SJSA1 (cell line): ENCODE results near the gene GPR55. TPM values are rescaled to one million over a fixed set of nuclear protein-coding genes. Genes with fewer than 3 reads are reported as not detected.

Experiments
- DNase-seq, 2 experiments: peaks; one replicate each; pipeline ENCODE4 v3.0.0-alpha.2; 2015 to 2020; ENCODE audit warnings: low spot score in 2 of 2, low read depth in 1 of 2
- H3K27ac ChIP-seq: fragments of 250-450 bp; sonication (Bioruptor Pico); 2 replicates; pipeline ENCODE4 v1.5.1; 2020; ENCODE audit warnings: mild to moderate bottlenecking, moderate library complexity
- H3K27me3 ChIP-seq: fragments of 250-450 bp; sonication (Bioruptor Pico); replicated peaks from 2 replicates; pipeline ENCODE4 v1.5.1; 2020; ENCODE audit warnings: mild to moderate bottlenecking, moderate library complexity
- H3K36me3 ChIP-seq: fragments of 250-450 bp; sonication (Bioruptor Pico); 2 replicates; pipeline ENCODE4 v1.5.1; 2020; ENCODE audit warnings: mild to moderate bottlenecking
- H3K4me1 ChIP-seq: fragments of 250-450 bp; sonication (Bioruptor Pico); replicated peaks from 2 replicates; pipeline ENCODE4 v1.6.1; 2021; ENCODE audit warnings: mild to moderate bottlenecking
- H3K4me3 ChIP-seq: fragments of 250-450 bp; sonication (Bioruptor Pico); 2 replicates; pipeline ENCODE4 v1.5.1; 2020; ENCODE audit warnings: mild to moderate bottlenecking
- H3K9me3 ChIP-seq: fragments of 250-450 bp; sonication (Bioruptor Pico); replicated peaks from 2 replicates; pipeline ENCODE4 v1.5.1; 2020; ENCODE audit warnings: mild to moderate bottlenecking
- total RNA-seq: library from RNA; depleted of rRNA; stranded (reverse); fragments of >200 nt; shearing (Covaris generic); gene quantifications from 2 replicates; pipeline ENCODE4 v1.2.3, GENCODE V29; 2014

GPR55 gene
- total RNA-seq, 1 experiment from 2014 or later = 5.7 TPM

DNA sequence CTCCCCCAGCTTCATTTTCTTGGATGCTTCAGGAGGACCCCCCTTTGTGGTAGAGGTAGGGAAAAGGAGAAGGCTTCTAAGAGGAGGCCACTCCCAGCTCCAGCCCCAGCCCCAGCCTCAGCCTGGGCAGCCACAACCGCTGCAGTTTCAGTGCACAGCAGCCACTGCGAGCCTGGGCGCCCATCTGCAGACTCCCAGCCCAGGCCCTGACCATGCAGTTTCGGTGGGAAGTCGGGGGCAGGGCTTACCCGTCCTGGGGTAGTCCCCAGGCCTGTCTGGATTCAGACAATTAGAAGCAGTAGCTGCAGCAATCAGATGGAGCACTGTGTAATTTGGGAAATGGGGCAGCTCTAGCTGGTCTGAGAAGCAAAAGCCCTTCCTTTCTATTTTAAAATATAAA, 31.7 kb downstream of the GPR55 start:
- no peak for DNase-seq
- no peaks in the 10 kb centered on the region for H3K36me3 ChIP-seq
- no peaks in the 10 kb centered on the region for H3K27me3 ChIP-seq
- H3K4me1 ChIP-seq = peaks cover 37% of the 10 kb centered on the region
- no peaks in the 10 kb centered on the region for H3K9me3 ChIP-seq
- H3K27ac ChIP-seq = no peak overlapping the region
- H3K4me3 ChIP-seq = no peak overlapping the region

DNA sequence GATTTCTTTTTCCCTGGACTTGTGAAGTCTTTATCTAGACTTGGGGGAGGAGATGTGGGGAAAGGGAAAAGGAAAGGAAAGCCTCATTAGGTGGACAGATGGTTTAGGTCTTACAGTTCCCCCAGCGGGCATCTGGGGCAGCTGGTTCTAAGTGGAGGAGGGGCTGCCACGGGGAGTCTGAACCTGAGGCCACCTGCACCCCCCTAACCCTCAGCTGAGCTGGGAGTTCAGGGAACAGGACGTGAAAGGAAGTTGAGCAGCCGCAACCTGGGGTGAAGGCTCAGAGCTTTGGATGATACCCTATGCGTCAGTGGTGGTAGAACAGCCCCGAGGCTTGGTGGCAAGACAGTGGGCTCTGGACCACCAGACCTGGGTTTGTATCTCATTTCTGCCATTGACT, 33.5 kb downstream of the GPR55 start:
- Histone ChIP-seq H3K4me3 (no peak overlapping the region), H3K27ac (no peak overlapping the region), H3K4me1 (peaks cover 37% of the 10 kb centered on the region), H3K9me3 (no peaks in the 10 kb centered on the region), H3K36me3 (no peaks in the 10 kb centered on the region), H3K27me3 (no peaks in the 10 kb centered on the region)
- DNase-seq = no peak

DNA sequence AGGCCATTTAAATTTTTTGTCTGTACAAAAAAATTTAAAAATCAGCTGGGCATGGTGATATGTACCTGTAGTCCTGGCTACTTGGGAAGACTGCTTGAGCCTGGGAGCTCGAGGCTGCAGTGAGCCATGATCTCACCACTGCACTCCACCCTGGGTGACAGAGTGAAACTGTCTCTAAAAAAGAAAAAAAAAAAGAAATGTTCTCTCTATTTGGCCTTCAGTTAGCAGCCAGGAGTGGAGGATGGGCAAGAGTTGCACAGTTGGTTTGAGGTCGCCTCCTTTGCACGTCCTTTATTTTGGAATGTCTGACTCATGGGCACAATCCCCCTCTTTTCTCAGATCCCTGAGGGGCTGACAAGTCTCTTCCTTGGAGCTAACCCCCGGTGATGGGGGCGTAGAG, 34.0 kb downstream of the GPR55 start:
- peaks cover 37% of the 10 kb centered on the region for H3K4me1 ChIP-seq
- H3K9me3 ChIP-seq = no peaks in the 10 kb centered on the region
- H3K27me3 ChIP-seq = no peaks in the 10 kb centered on the region
- no peak overlapping the region for H3K27ac ChIP-seq
- H3K4me3 ChIP-seq = no peak overlapping the region
- no peaks in the 10 kb centered on the region for H3K36me3 ChIP-seq
- DNase-seq = peak in 1 of 2 experiments; percentile 44

DNA sequence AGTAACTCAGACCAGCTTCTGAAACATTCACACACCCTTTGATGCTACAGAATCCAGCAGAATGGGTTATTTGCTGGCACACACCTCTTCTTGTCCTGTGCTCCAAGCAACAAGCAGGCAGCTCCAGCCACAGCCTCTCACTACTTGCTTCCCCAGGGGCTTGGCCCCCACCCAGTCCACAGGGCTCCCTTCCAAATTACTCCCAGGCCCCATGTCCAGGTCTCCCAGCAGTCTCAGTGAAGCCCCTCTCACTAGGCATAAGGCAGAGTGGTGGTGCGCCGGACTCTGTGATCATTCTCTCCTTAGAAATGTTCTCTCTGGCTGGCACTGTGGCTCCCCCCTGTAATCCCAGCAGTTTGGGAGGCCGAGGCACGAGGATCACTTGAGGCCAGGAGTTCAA, 34.4 kb downstream of the GPR55 start:
- Histone ChIP-seq H3K27me3 (no peaks in the 10 kb centered on the region), H3K36me3 (no peaks in the 10 kb centered on the region), H3K4me3 (no peak overlapping the region), H3K4me1 (peaks cover 37% of the 10 kb centered on the region), H3K27ac (no peak overlapping the region), H3K9me3 (no peaks in the 10 kb centered on the region)
- DNase-seq = no peak

DNA sequence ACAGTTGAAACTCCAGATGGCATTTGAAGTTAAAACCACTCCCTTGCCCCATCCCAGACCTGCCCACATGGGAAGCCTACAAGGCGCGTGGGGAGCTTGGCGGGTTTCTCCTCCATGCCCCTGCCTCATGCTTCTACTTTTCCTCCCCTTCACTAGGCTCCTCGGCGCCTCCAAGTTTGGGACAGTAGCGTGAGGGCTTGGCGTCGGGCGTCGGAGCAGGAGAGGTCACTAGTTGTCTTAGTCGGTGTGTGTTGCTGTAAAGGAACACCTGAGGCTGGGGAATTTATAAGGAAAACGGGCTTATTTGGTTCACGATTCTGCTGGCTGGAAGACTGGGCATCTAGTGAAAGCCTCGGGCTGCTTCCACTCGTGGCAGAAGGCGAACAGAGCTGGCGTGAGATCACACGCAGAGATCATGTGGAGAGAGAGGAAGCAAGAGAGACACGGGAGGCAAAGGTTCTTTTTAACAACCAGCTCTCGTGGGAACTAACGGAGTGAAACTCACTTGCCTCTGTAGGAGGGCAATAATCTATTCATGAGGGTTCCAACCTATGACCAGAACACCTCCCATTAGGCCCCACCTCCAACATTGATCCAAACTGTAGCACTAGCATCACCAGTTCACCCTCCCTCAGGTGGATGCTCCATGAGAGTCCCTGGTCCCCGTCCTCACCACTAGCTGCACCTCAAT, 35.0 kb downstream of the GPR55 start:
- DNase-seq = no peak
- Histone ChIP-seq H3K36me3 (no peaks in the 10 kb centered on the region), H3K27ac (no peak overlapping the region), H3K4me1 (peaks cover 34% of the 10 kb centered on the region), H3K9me3 (no peaks in the 10 kb centered on the region), H3K27me3 (no peaks in the 10 kb centered on the region), H3K4me3 (no peak overlapping the region)

DNA sequence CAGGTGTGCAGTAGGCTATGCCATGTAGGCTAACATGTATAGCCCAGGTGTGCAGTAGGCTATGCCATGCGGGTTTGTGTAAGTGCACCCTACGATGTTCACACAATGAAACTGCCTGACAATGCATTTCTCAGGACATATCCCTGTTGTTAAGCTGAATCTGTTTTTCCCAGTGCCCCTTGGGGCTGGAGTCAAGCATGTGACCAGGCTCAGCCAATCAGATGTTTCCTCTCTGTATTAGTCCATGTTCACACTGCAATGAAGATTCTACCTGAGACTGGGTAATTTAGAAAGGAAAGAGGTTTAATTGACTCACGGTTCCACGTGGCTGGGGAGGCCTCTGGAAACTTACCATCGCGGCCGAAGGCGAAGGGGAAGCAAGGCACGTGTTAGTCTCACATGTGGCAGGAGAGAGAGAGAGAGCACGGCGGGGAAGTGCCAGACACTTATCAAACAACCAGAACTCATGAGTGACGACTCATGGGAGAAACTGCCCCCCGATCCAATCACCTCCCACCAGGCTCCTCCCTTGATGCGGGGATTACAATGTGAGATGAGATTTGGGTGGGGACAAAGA, 36.1 kb downstream of the GPR55 start:
- no peaks in the 10 kb centered on the region for H3K36me3 ChIP-seq

DNA sequence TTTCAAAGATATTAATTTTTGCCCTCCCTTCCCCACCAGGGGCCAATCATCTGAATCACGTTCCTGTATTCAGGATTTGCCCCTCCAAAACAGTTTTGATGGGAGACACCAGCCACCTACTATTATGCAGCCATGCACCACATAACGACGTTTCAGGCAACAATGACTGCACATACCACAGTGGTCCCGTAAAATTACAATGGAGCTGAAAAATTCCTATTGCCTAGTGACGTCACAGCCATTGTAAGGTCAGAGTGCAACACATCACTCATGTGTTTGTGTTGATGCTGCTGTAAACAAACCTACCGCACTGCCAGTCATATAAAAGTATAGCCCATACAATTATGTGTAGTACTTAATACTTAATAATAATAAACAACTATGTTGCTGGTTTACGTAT, 37.7 kb downstream of the GPR55 start:
- no peak overlapping the region for H3K4me3 ChIP-seq
- peaks cover 12% of the 10 kb centered on the region for H3K4me1 ChIP-seq
- H3K36me3 ChIP-seq = no peaks in the 10 kb centered on the region
- H3K9me3 ChIP-seq = no peaks in the 10 kb centered on the region
- no peaks in the 10 kb centered on the region for H3K27me3 ChIP-seq
- no peak for DNase-seq
- no peak overlapping the region for H3K27ac ChIP-seq

More for the DNA sequence above, 36.1 kb downstream of the GPR55 start:
- no peak for DNase-seq
- Histone ChIP-seq H3K4me3 (no peak overlapping the region), H3K27me3 (no peaks in the 10 kb centered on the region), H3K9me3 (no peaks in the 10 kb centered on the region), H3K4me1 (peaks cover 24% of the 10 kb centered on the region), H3K27ac (no peak overlapping the region)

DNA sequence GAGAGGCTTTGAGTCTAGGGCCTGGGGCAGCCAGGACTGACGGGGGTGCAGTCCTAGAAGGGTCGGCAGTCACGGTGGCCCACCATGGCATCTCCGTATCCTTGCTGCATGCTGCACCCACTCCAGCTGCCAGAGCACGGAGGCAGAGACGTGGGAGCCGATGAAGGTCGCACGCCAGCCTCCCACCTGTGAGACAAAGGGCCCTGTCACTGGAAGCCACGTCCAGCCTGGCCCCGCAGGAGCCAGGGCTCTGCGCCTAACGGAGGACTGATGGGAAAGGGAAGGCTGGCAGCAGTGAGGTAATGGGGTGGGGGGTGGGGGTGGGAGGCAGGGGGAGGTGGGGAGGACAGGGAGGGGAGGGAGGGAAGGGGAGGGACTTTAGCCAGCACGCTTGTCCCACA, 38.4 kb downstream of the GPR55 start:
- peaks cover 12% of the 10 kb centered on the region for H3K4me1 ChIP-seq
- H3K9me3 ChIP-seq = no peaks in the 10 kb centered on the region
- no peaks in the 10 kb centered on the region for H3K27me3 ChIP-seq
- H3K36me3 ChIP-seq = no peaks in the 10 kb centered on the region
- DNase-seq = no peak
- no peak overlapping the region for H3K27ac ChIP-seq
- no peak overlapping the region for H3K4me3 ChIP-seq

DNA sequence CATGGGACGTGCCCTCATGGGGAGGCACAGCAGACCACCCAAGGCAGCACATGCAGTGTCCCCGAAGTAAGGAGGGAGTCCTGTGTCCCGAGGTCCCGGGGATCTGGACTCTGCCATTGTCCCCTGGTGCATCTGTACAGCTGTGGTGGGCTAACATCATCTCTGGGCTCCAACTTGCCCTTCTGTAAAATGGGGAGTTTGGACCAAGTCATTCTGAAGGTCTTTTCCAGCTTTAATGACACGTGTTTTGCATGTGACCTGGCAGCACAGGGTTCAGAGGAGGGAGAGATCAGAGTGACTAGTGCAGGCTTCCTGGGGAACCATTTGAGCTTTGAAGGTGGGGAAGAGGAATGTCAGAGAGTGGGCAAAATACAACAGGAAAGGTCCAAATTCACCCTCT, 38.8 kb downstream of the GPR55 start:
- no peak for DNase-seq
- peaks cover 7% of the 10 kb centered on the region for H3K4me1 ChIP-seq
- H3K27me3 ChIP-seq = no peaks in the 10 kb centered on the region
- H3K27ac ChIP-seq = no peak overlapping the region
- H3K36me3 ChIP-seq = no peaks in the 10 kb centered on the region
- H3K9me3 ChIP-seq = no peaks in the 10 kb centered on the region
- H3K4me3 ChIP-seq = no peak overlapping the region

DNA sequence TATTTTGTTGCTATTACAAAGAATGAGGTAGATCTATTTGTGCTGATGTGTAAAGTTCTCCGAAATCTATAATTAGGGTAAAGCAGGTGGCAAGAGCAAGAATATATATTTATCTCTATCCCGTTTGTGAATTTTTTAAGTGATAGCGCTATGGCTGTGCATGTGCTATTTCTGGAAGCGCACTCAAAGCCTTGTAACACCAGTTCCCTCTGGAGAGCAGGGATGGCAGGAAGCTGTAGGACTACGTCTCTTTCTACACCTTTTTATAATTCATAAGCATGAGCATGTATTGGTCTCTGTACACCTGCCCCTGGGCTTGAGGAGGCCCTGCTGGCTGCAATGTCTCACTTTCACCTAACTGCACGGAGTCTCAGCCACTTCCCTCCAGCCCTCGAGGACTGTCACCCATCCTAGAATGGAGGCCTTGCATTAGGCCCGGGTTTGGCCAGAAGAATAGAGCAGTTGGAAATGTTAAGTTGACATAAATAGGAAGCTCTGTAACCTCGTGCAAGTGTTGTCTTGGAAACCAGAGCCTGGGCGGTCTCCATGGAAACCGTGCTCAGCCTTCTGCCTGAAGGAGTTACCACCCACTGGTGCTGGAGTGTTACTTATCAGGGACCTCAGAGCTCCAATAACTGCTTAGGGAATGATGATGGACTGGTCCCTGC, 39.4 kb downstream of the GPR55 start:
- no peak overlapping the region for H3K27ac ChIP-seq
- no peaks in the 10 kb centered on the region for H3K27me3 ChIP-seq
- no peaks in the 10 kb centered on the region for H3K36me3 ChIP-seq
- no peak for DNase-seq
- no peaks in the 10 kb centered on the region for H3K9me3 ChIP-seq
- H3K4me1 ChIP-seq = peaks cover under 1% of the 10 kb centered on the region; the same call in 1 of the 2 replicates
- no peak overlapping the region for H3K4me3 ChIP-seq

DNA sequence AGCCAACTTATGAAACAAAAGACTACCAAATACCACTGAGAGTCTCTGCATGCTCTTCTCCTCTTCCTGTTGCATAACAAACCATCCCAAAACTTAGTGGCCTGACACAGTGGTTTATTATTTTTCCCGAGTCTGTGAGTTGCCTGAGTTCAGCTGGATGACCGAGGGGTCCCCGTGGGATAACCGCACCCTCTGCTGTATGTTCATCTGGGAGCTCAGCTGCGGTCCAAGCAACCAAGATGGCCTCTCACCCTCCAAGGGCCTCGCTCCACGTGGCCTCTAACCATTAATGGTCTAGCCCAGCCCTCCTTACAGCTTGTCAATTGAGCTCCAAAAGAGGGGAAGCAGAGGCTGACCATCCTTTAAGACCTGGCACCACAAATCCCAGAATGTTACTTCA, 43.2 kb downstream of the GPR55 start:
- H3K4me3 ChIP-seq = no peak overlapping the region
- H3K4me1 ChIP-seq = no peaks in the 10 kb centered on the region
- no peaks in the 10 kb centered on the region for H3K9me3 ChIP-seq
- H3K27ac ChIP-seq = no peak overlapping the region
- H3K27me3 ChIP-seq = no peaks in the 10 kb centered on the region
- H3K36me3 ChIP-seq = peaks cover 23% of the 10 kb centered on the region
- no peak for DNase-seq

DNA sequence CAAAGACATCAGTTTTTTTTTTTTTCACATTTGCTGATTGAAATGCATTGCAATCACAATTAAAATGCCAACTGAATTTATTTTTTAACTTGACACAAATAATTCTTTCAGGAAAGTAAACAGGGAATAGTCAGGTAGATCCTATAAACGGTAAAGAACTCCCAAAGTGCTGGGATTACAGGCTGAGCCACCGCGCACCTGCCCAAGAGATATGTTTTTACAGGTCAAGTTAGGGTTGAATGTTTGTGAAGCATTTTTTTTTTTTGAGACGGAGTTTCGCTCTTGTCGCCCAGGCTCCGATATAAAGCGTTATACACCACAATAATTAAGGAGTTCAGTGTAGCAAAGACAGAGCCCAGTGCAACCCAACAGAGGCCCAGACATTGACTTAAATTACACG, 45.2 kb downstream of the GPR55 start:
- Histone ChIP-seq H3K9me3 (no peaks in the 10 kb centered on the region), H3K36me3 (peaks cover 35% of the 10 kb centered on the region), H3K27ac (no peak overlapping the region), H3K4me3 (no peak overlapping the region), H3K27me3 (no peaks in the 10 kb centered on the region), H3K4me1 (no peaks in the 10 kb centered on the region)
- no peak for DNase-seq

DNA sequence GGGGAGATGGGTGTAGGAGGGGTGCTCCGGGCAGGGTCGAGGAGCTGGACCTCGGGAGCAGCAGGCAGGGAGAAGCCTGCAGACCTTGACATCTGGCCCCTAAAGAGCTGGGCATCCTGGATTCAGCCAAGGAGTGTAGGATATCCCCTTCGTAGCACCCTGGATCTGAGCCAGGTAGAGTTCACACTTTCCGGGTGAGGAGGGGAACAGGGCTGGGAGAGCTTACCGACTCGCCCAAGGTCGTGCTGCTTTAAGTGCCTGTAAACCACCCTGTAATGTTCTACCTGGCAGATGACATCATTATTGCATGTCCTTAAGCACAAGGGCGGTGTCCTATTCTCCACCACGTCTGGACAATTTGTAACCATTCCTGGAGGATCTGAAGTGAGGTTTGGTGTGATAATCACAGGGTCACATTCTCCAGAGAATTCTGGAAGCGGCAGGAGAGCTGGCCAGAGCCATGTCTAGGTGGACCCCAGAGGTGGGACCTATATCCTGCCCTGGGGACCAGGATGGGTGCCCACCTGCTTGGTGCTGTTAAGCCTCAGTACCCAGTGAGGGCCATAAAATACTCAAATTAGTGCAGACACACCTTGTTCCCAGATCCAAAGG, 45.7 kb downstream of the GPR55 start:
- DNase-seq = no peak
- no peaks in the 10 kb centered on the region for H3K9me3 ChIP-seq
- H3K4me3 ChIP-seq = no peak overlapping the region
- no peak overlapping the region for H3K27ac ChIP-seq
- H3K36me3 ChIP-seq = peaks cover 40% of the 10 kb centered on the region
- no peaks in the 10 kb centered on the region for H3K4me1 ChIP-seq
- H3K27me3 ChIP-seq = no peaks in the 10 kb centered on the region

DNA sequence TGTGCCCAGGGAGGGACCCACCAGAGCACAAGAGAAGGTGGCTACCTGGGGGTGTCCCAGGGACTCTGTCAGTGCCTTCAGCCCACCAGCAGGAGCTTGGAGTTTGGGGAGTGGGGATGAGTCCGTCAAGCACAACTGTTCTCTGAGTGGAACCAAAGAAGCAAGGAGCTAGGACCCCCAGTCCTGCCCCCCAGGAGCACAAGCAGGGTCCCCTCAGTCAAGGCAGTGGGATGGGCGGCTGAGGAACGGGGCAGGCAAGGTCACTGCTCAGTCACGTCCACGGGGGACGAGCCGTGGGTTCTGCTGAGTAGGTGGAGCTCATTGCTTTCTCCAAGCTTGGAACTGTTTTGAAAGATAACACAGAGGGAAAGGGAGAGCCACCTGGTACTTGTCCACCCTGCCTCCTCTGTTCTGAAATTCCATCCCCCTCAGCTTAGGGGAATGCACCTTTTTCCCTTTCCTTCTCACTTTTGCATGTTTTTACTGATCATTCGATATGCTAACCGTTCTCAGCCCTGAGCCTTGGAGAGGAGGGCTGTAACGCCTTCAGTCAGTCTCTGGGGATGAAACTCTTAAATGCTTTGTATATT, 46.3 kb downstream of the GPR55 start:
- Histone ChIP-seq H3K36me3 (peaks cover 47% of the 10 kb centered on the region), H3K9me3 (no peaks in the 10 kb centered on the region), H3K4me1 (no peaks in the 10 kb centered on the region), H3K27me3 (no peaks in the 10 kb centered on the region), H3K4me3 (no peak overlapping the region), H3K27ac (no peak overlapping the region)
- DNase-seq = no peak
